IMR-90 (cell line): ENCODE results near the gene GPR107.

Experiments
- CTCF ChIP-seq: conservative IDR thresholded peaks from 2 replicates; pipeline ENCODE4 v1.5.1; 2012; ENCODE audit warnings: mild to moderate bottlenecking, low read depth, low read length, improper control_type of control experiment
- ELK1 ChIP-seq: fragments of 150-350 bp; IDR thresholded peaks from 2 replicates; pipeline ENCODE4 v1.6.1; 2016; ENCODE audit warnings: low read depth, mild to moderate bottlenecking, low read length, moderate library complexity, borderline replicate concordance
- MAFK ChIP-seq: IDR thresholded peaks from 2 replicates; pipeline ENCODE4 v1.6.1; 2012; ENCODE audit warnings: low read depth, low read length, improper control_type of control experiment
- MAZ ChIP-seq: IDR thresholded peaks from 2 replicates; pipeline ENCODE4 v1.6.1; 2012; ENCODE audit warnings: low read depth, mild to moderate bottlenecking, low read length, improper control_type of control experiment, moderate library complexity, borderline replicate concordance
- MXI1 ChIP-seq: IDR thresholded peaks from 2 replicates; pipeline ENCODE4 v1.6.1; 2012; ENCODE audit warnings: low read depth, mild to moderate bottlenecking, low read length, moderate library complexity, borderline replicate concordance
- POLR2A ChIP-seq: IDR thresholded peaks from 2 replicates; pipeline ENCODE4 v1.6.1; 2012; ENCODE audit warnings: mild to moderate bottlenecking, low read depth, low read length
- RAD21 ChIP-seq: IDR thresholded peaks from 2 replicates; pipeline ENCODE4 v1.6.1; 2012; ENCODE audit warnings: low read length, improper control_type of control experiment
- RCOR1 ChIP-seq: IDR thresholded peaks from 2 replicates; pipeline ENCODE4 v1.6.1; 2012; ENCODE audit warnings: mild to moderate bottlenecking, low read length, improper control_type of control experiment; ENCODE audit not compliant: insufficient replicate concordance
- RFX5 ChIP-seq: IDR thresholded peaks from 2 replicates; pipeline ENCODE4 v1.8.0; 2012; ENCODE audit warnings: low read depth, mild to moderate bottlenecking, low read length, moderate library complexity

- TF ChIP-seq CTCF (no peak), RAD21 (no peak), POLR2A (no peak), ELK1 (no peak), RFX5 (no peak), MXI1 (no peak), MAZ (no peak), RCOR1 (no peak), MAFK (no peak)
Measured at GRCh38 chr9:130089141-130089540, 35.4 kb downstream of the GPR107 start.
